Tibial nerve (tissue), 4 donors: ENCODE results near the gene OR9A4. TPM values are rescaled to one million over a fixed set of nuclear protein-coding genes. Genes with fewer than 3 reads are reported as not detected.

Experiments used
- DNase-seq, 2 donors: peaks; one replicate each; pipeline ENCODE4 v3.0.0-alpha.2; 2019; ENCODE audit warnings: low spot score in 2 of 2
- H3K27ac ChIP-seq, 4 donors: fragments of 200-600 bp; sonication (generic) in 3 of 4; one replicate each; pipeline ENCODE4 v1.5.1; 2017 to 2019; ENCODE audit warnings: mild to moderate bottlenecking in 1 of 4
- H3K27me3 ChIP-seq, 2 donors: fragments of 200-600 bp; sonication (generic) in 1 of 2; one replicate each; pipeline versions ENCODE4 v1.5.1 to v1.6.0; 2017 to 2019
- H3K36me3 ChIP-seq, 3 donors: fragments of 200-600 bp; sonication (generic); one replicate each; pipeline ENCODE4 v1.5.1; 2018 to 2019
- H3K4me1 ChIP-seq, 4 donors: fragments of 200-600 bp; sonication (generic) in 3 of 4; one replicate each; pipeline ENCODE4 v1.5.1; 2017 to 2019
- H3K4me3 ChIP-seq, 4 donors: fragments of 200-600 bp; sonication (generic) in 3 of 4; one replicate each; pipeline ENCODE4 v1.5.1; 2017 to 2019; ENCODE audit warnings: mild to moderate bottlenecking in 1 of 4, moderate library complexity in 1 of 4
- H3K9me3 ChIP-seq, 4 donors: fragments of 200-600 bp; sonication (generic) in 3 of 4; one replicate each; pipeline ENCODE4 v1.5.1; 2017 to 2019
- EP300 ChIP-seq, 2 donors: sonication (generic); formaldehyde crosslinking; IDR thresholded peaks; one replicate each; pipeline ENCODE4 v1.6.1; 2017; ENCODE audit warnings: antibody characterized with exemption in 2 of 2, mild to moderate bottlenecking in 1 of 2
- POLR2A ChIP-seq, 2 donors: fragments of 450-650 bp; IDR thresholded peaks; one replicate each; pipeline ENCODE4 v1.6.1; 2017; ENCODE audit warnings: antibody characterized with exemption in 2 of 2, mild to moderate bottlenecking in 2 of 2, moderate library complexity in 2 of 2
- WGBS, 2 donors: methylation state at CpG; one replicate each; pipeline ENCODE4 v1.1.5; 2018; 5-methylcytosine and 5-hydroxymethylcytosine counted together
- total RNA-seq, 4 donors: library from RNA; depleted of rRNA; stranded (reverse); fragments of >200 nt; gene quantifications; one replicate each; pipeline ENCODE4 v1.1.0, GENCODE V29; 2016
- TF ChIP-seq, protein P1 (sequence below), 5 experiments: fragments of 200-600 bp in 3 of 5; fragments of 450-650 bp in 2 of 5; sonication (generic) in 3 of 5; IDR thresholded peaks; one replicate each; pipeline ENCODE4 v1.5.1; 2016 to 2019; ENCODE audit warnings: antibody characterized with exemption in 5 of 5, mild to moderate bottlenecking in 3 of 5, moderate library complexity in 2 of 5

The OR9A4 gene
- total RNA-seq, 4 donors from 2014 or later: 0.59 TPM; not detected in 3

DNA sequence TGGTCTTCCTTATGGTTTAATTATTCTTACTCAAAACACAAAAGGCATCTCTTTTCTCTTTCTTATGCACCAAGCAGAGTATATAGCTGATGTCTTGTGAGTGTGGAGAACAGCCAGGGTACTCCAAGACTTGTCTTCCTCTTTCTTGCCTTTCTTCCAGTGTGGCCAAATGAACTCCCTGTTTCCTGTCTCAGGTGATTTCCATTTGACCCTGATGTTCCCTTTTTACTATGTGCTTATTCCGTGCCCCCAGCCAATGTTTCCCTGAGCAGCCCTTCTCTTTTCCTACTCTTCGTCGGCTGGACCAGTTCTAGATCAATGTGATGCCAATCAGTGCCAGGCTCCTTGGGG is 12.6 kb downstream of the OR9A4 start:
- Histone ChIP-seq H3K9me3 (peaks cover 0 to 16% (median 0%) of the 10 kb centered on the region in 4 donors), H3K4me3 (no peak overlapping the region), H3K27ac (no peak overlapping the region), H3K36me3 (no peaks in the 10 kb centered on the region), H3K4me1 (no peaks in the 10 kb centered on the region), H3K27me3 (no peaks in the 10 kb centered on the region)
- TF ChIP-seq, protein P1, sequence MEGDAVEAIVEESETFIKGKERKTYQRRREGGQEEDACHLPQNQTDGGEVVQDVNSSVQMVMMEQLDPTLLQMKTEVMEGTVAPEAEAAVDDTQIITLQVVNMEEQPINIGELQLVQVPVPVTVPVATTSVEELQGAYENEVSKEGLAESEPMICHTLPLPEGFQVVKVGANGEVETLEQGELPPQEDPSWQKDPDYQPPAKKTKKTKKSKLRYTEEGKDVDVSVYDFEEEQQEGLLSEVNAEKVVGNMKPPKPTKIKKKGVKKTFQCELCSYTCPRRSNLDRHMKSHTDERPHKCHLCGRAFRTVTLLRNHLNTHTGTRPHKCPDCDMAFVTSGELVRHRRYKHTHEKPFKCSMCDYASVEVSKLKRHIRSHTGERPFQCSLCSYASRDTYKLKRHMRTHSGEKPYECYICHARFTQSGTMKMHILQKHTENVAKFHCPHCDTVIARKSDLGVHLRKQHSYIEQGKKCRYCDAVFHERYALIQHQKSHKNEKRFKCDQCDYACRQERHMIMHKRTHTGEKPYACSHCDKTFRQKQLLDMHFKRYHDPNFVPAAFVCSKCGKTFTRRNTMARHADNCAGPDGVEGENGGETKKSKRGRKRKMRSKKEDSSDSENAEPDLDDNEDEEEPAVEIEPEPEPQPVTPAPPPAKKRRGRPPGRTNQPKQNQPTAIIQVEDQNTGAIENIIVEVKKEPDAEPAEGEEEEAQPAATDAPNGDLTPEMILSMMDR (IDR thresholded peaks at IDR 0.05): no peak
- no peak for TF ChIP-seq EP300 (IDR thresholded peaks at IDR 0.05)
- TF ChIP-seq POLR2A (IDR thresholded peaks at IDR 0.05): no peak
- 82 to 83% methylated on average over 3 of the region's 3 CpGs for WGBS, 2 donors
- no peak for DNase-seq

DNA sequence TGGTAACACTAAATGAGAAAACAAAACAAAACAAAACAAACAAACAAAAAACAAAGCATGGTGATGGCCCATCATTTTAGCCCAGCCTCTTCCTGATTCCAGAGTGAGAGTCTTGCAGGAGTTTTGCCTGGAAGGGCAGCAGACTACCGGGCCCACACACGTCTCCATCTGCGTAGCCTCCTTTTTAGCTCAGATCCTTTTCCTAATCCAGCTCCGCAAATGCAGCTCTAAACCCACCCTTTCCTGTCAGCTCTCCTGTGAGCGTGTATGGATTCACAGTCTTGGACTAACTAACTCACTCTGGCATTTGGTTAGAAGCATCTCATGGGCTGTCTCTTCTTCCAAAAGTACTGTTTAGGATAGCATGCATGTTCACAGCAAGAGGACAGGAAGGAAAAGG is 14.0 kb downstream of the OR9A4 start:
- TF ChIP-seq, protein P1 (IDR thresholded peaks at IDR 0.05): no peak
- TF ChIP-seq EP300 (IDR thresholded peaks at IDR 0.05) (no peak), POLR2A (IDR thresholded peaks at IDR 0.05) (no peak)
- Histone ChIP-seq H3K4me3 (no peak overlapping the region), H3K9me3 (peaks cover 0 to 14% (median 0%) of the 10 kb centered on the region in 4 donors), H3K27ac (no peak overlapping the region), H3K4me1 (no peaks in the 10 kb centered on the region), H3K36me3 (no peaks in the 10 kb centered on the region), H3K27me3 (no peaks in the 10 kb centered on the region)
- WGBS, 2 donors: 77 to 79% methylated on average over 5 of the region's 5 CpGs
- DNase-seq: no peak

DNA sequence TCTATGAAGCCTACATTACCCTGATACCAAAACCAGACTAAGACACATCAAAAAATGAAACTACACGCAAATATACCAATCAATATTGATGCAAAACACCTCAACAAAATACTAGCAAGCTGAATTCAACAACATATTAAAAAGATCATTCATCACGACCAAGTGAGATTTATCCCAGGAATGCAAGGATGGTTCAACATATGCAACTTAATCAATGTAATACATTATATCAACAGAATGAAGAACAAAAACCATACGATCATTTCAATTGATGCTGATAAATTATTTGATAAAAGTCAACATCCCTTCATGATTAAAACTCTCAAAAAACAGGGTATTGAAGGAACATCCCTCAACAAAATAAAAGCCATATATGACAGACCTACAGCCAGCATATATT is 24.9 kb downstream of the OR9A4 start:
- DNase-seq: no peak
- H3K9me3 ChIP-seq: peaks cover 0 to 65% (median 3%) of the 10 kb centered on the region in 4 donors
- no peak overlapping the region for H3K4me3 ChIP-seq
- TF ChIP-seq, protein P1 (IDR thresholded peaks at IDR 0.05): no peak
- TF ChIP-seq POLR2A (IDR thresholded peaks at IDR 0.05) (no peak), EP300 (IDR thresholded peaks at IDR 0.05) (no peak)
- H3K27ac ChIP-seq: no peak overlapping the region
- WGBS, 2 donors: 88 to 89% methylated on average over 3 of the region's 3 CpGs
- H3K4me1 ChIP-seq: no peaks in the 10 kb centered on the region
- no peaks in the 10 kb centered on the region for H3K27me3 ChIP-seq
- no peaks in the 10 kb centered on the region for H3K36me3 ChIP-seq

DNA sequence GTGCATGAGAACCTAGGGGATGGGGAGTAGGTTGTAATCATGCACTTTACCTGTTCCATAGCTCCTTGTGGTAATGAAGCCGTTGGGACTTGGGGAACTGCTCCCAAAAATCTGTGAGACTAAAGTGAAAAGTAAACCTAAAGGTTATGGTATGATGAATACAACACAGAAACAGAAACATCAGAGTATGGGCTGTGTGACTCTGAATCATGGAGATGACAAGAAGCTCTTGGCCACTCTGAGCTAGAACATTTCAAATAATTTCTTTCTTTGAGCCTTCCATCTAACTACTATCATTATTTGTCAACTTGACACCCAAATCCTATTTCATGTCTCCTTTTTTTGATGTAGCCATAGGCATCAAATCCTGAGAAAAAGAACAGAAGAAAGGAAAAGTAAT is 27.6 kb downstream of the OR9A4 start:
- H3K9me3 ChIP-seq: peaks cover 0 to 44% (median 3%) of the 10 kb centered on the region in 4 donors
- WGBS, 2 donors: 63 to 76% methylated on average over 1 of the region's 1 CpG
- H3K4me3 ChIP-seq: no peak overlapping the region
- no peak for DNase-seq
- H3K27me3 ChIP-seq: no peaks in the 10 kb centered on the region
- no peak for TF ChIP-seq EP300 (IDR thresholded peaks at IDR 0.05)
- no peak for TF ChIP-seq POLR2A (IDR thresholded peaks at IDR 0.05)
- TF ChIP-seq, protein P1 (IDR thresholded peaks at IDR 0.05): no peak
- H3K36me3 ChIP-seq: no peaks in the 10 kb centered on the region
- H3K4me1 ChIP-seq: no peaks in the 10 kb centered on the region
- H3K27ac ChIP-seq: no peak overlapping the region

DNA sequence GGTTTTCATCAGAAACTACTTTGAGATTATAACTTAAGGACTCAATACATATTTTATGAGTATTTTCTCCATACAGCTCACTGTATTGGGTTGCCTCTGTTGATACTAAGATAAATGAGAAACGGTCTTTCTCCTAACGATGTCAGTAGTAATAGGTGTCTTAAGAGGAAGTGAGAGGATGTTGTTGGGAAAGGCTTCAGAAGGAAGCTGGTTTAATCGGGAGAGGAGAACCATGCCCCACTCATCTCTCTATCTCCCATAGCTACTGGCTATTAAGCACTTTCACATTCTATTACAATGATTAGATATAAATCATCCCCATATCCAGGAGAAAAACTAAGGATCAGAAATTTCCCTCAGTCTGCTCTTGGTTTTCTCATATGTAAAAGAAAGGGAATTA is 28.6 kb downstream of the OR9A4 start:
- 74 to 90% methylated on average over 3 of the region's 3 CpGs for WGBS, 2 donors
- H3K27me3 ChIP-seq: no peaks in the 10 kb centered on the region
- DNase-seq: no peak
- TF ChIP-seq, protein P1 (IDR thresholded peaks at IDR 0.05): no peak
- no peak for TF ChIP-seq POLR2A (IDR thresholded peaks at IDR 0.05)
- TF ChIP-seq EP300 (IDR thresholded peaks at IDR 0.05): no peak
- H3K27ac ChIP-seq: no peak overlapping the region
- peaks cover 0 to 34% (median 3%) of the 10 kb centered on the region in 4 donors for H3K9me3 ChIP-seq
- no peaks in the 10 kb centered on the region for H3K36me3 ChIP-seq
- H3K4me3 ChIP-seq: no peak overlapping the region
- no peaks in the 10 kb centered on the region for H3K4me1 ChIP-seq
